ENCODE results near the gene RBMS1.

- no peak for TF ChIP-seq CTCF (IDR thresholded peaks at IDR 0.05)
- TF ChIP-seq POLR2AphosphoS5 (IDR thresholded peaks at IDR 0.05) = no peak
- no peak for TF ChIP-seq EP300 (IDR thresholded peaks at IDR 0.05; ENCODE audit: low read depth)
These were observed 84.1 kb downstream of the RBMS1 start for GRCh38 chr2:160409480-160409879.
